GM23338 (cell line): Measurements from ENCODE around the gene GPT2.

Source experiments
- CREB1 ChIP-seq: fragments of 250-450 bp; sonication (Bioruptor Pico); IDR thresholded peaks from 2 replicates; pipeline ENCODE4 v1.5.0; 2020; ENCODE audit warnings: low read depth, mild to moderate bottlenecking, moderate library complexity
- EZH2 ChIP-seq: fragments of 200-600 bp; sonication (generic); IDR thresholded peaks from one replicate; pipeline ENCODE4 v1.8.0; 2017; ENCODE audit warnings: antibody characterized with exemption, mild to moderate bottlenecking, low read depth; ENCODE audit not compliant: unreplicated experiment
- EZH2phosphoT487 ChIP-seq: fragments of 200-600 bp; sonication (generic); IDR thresholded peaks from one replicate; pipeline ENCODE4 v1.8.1; 2018; ENCODE audit warnings: antibody characterized with exemption; ENCODE audit not compliant: unreplicated experiment
- NANOG ChIP-seq: IDR thresholded peaks from 2 replicates; pipeline ENCODE4 v1.6.1; 2016; ENCODE audit warnings: antibody characterized with exemption, borderline replicate concordance
- POLR2AphosphoS5 ChIP-seq: IDR thresholded peaks from 2 replicates; pipeline ENCODE4 v1.6.1; 2016; ENCODE audit warnings: antibody characterized with exemption, low read depth
- TF ChIP-seq, protein P1 (sequence below), 2 experiments: fragments of 200-600 bp in 1 of 2; sonication (generic) in 1 of 2; conservative IDR thresholded peaks; 2 replicates each; pipeline versions ENCODE4 v1.5.1 to v1.6.1; 2016 to 2017; ENCODE audit warnings: antibody characterized with exemption in 2 of 2, low read depth in 2 of 2, mild to moderate bottlenecking in 2 of 2, moderate library complexity in 1 of 2
- TF ChIP-seq, protein P2 (sequence below): IDR thresholded peaks from one replicate; pipeline ENCODE4 v1.6.1; 2018; ENCODE audit warnings: antibody characterized with exemption; ENCODE audit not compliant: unreplicated experiment
- TF ChIP-seq, protein P3 (sequence below): IDR thresholded peaks from 2 replicates; pipeline ENCODE4 v1.6.1; 2016; ENCODE audit warnings: antibody characterized with exemption

DNA sequence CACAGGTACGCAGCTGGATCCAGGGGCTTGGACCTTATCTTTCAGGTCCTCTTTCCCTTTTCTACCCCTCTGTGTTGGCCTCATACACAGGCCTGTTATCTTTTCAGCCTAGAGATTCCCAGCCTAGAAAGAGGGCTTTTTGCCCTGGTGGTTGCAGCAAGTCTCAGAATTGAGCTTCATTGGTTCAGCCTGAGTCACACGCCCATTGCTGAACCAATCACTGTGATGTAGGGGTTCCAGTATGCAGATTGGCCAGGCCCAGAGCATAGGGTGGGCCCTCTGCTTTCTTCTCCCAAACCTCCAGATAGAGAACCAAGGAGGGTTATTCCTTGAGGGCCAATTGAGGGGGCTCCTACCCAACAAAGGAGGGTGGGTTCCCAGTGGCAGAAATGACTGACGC is 32.8 kb downstream of the GPT2 start:
- TF ChIP-seq, protein P1, sequence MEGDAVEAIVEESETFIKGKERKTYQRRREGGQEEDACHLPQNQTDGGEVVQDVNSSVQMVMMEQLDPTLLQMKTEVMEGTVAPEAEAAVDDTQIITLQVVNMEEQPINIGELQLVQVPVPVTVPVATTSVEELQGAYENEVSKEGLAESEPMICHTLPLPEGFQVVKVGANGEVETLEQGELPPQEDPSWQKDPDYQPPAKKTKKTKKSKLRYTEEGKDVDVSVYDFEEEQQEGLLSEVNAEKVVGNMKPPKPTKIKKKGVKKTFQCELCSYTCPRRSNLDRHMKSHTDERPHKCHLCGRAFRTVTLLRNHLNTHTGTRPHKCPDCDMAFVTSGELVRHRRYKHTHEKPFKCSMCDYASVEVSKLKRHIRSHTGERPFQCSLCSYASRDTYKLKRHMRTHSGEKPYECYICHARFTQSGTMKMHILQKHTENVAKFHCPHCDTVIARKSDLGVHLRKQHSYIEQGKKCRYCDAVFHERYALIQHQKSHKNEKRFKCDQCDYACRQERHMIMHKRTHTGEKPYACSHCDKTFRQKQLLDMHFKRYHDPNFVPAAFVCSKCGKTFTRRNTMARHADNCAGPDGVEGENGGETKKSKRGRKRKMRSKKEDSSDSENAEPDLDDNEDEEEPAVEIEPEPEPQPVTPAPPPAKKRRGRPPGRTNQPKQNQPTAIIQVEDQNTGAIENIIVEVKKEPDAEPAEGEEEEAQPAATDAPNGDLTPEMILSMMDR (conservative IDR thresholded peaks at IDR 0.05; ENCODE audit: low read depth in 2 of 2) = no peak
- no peak for TF ChIP-seq CREB1 (CRISPR knock-in tag)
- TF ChIP-seq NANOG = no peak
- TF ChIP-seq EZH2phosphoT487 = no peak
- no peak for TF ChIP-seq EZH2
- no peak for TF ChIP-seq POLR2AphosphoS5
- TF ChIP-seq, protein P2, sequence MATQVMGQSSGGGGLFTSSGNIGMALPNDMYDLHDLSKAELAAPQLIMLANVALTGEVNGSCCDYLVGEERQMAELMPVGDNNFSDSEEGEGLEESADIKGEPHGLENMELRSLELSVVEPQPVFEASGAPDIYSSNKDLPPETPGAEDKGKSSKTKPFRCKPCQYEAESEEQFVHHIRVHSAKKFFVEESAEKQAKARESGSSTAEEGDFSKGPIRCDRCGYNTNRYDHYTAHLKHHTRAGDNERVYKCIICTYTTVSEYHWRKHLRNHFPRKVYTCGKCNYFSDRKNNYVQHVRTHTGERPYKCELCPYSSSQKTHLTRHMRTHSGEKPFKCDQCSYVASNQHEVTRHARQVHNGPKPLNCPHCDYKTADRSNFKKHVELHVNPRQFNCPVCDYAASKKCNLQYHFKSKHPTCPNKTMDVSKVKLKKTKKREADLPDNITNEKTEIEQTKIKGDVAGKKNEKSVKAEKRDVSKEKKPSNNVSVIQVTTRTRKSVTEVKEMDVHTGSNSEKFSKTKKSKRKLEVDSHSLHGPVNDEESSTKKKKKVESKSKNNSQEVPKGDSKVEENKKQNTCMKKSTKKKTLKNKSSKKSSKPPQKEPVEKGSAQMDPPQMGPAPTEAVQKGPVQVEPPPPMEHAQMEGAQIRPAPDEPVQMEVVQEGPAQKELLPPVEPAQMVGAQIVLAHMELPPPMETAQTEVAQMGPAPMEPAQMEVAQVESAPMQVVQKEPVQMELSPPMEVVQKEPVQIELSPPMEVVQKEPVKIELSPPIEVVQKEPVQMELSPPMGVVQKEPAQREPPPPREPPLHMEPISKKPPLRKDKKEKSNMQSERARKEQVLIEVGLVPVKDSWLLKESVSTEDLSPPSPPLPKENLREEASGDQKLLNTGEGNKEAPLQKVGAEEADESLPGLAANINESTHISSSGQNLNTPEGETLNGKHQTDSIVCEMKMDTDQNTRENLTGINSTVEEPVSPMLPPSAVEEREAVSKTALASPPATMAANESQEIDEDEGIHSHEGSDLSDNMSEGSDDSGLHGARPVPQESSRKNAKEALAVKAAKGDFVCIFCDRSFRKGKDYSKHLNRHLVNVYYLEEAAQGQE = no peak
- TF ChIP-seq, protein P3, sequence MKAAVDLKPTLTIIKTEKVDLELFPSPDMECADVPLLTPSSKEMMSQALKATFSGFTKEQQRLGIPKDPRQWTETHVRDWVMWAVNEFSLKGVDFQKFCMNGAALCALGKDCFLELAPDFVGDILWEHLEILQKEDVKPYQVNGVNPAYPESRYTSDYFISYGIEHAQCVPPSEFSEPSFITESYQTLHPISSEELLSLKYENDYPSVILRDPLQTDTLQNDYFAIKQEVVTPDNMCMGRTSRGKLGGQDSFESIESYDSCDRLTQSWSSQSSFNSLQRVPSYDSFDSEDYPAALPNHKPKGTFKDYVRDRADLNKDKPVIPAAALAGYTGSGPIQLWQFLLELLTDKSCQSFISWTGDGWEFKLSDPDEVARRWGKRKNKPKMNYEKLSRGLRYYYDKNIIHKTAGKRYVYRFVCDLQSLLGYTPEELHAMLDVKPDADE = no peak
